ENCODE measurements around the gene ARHGEF4. TPM values are rescaled to one million over a fixed set of nuclear protein-coding genes. Genes with fewer than 3 reads are reported as not detected.
"Not testable (repeated sequence)": the region's sequence is repeated elsewhere in the genome, so short reads cannot be mapped to it uniquely, and the experiment has no call there.

ARHGEF4 gene
- total RNA-seq, 2 experiments from 2014 or later: 0.40 to 0.47 TPM

DNA sequence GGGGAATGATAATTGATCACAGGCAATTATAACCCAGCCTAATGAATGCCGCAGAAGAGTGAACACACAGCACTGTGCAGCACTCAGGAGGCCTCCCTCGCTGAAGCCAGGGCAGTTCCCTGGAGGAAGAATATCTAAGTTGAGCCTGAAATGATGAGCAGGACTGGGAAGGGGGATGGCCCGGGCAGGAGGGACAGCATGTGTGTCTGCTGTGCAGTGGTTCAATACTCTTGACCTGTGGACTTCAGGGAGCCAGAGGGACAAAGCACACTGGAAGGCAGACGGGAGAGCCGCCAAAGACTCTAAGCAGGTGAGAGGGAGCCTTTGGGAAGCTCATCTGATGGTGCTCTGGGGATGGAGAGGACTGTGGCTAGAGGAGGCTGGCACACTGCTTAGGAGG lies 62.6 kb downstream of the ARHGEF4 start:
- ChIA-PET CTCF (interaction anchor here (1.0 kb wide), 1 partner anchor 28 kb away, joined by 3 read pairs; no protein-coding TSS in a partner anchor), POLR2A (no interaction called here)
- DNase-seq: no peak
- Mint-ChIP-seq H3K27me3 (peaks cover 14% of the 10 kb centered on the region), H3K4me1 (no peaks in the 10 kb centered on the region), H3K27ac (no peak overlapping the region), H3K9me3 (no peaks in the 10 kb centered on the region), H3K36me3 (ENCODE audit: low read depth) (no peaks in the 10 kb centered on the region), H3K4me3 (no peak overlapping the region)

GRCh38 chr2:130901061-130901460 lies 64.3 kb downstream of the ARHGEF4 start:
- H3K27ac Mint-ChIP-seq: no peak overlapping the region
- CTCF ChIA-PET: no interaction called here
- POLR2A ChIA-PET: no interaction called here
- no peaks in the 10 kb centered on the region for H3K4me1 Mint-ChIP-seq
- no peak for DNase-seq
- no peaks in the 10 kb centered on the region for H3K36me3 Mint-ChIP-seq (ENCODE audit: low read depth)
- H3K9me3 Mint-ChIP-seq: no peaks in the 10 kb centered on the region
- peaks cover 7% of the 10 kb centered on the region for H3K27me3 Mint-ChIP-seq
- H3K4me3 Mint-ChIP-seq: no peak overlapping the region

GRCh38 chr2:130901626-130902025 lies 64.9 kb downstream of the ARHGEF4 start:
- CTCF ChIA-PET; POLR2A ChIA-PET; H3K4me3 Mint-ChIP-seq; H3K9me3 Mint-ChIP-seq; H3K4me1 Mint-ChIP-seq; DNase-seq; H3K36me3 Mint-ChIP-seq (ENCODE audit: low read depth); H3K27ac Mint-ChIP-seq: not testable (repeated sequence)
- peaks cover 11% of the 10 kb centered on the region for H3K27me3 Mint-ChIP-seq

DNA sequence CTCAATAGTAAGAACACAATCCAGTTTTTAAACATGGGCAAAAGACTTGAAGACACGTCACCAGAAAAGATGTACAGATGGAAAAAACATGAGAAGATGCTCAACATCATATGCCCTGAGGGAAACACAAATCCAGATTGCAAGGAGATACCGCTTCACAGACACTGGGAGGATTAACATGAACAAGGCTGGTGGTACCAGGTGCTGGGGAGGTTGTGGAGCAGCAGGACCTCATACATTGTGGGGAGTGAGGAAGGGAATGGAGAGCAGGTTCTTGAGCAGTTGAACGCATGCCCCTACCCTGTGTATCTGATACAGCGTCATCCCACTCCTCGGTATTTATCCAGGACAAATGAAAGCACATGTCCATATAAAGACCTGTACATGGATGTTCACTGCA lies 72.1 kb downstream of the ARHGEF4 start:
- CTCF ChIA-PET: no interaction called here
- POLR2A ChIA-PET: no interaction called here

DNA sequence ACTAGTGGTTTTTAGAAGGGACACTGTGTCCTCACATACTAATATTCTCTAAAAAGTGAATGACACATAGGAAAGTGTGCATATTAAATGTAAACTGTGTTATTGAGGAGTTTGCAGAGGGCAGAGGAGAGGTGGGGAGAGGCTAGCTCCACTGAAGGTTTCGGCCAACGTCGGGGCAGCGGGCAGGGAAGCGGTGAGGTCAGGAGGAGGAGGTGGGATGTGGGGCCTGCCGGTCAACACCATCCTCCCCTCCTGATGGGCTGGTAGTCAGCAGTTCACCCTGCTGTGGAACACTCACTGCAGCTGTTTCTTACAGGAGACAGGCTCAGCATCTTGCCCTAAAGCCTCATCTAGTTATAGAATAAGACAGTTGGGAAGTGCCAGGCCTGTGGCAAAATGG lies 74.2 kb downstream of the ARHGEF4 start:
- DNase-seq: no peak
- ChIA-PET POLR2A (no interaction called here), CTCF (no interaction called here)
- Mint-ChIP-seq H3K27me3 (peaks cover 18% of the 10 kb centered on the region), H3K4me3 (no peak overlapping the region), H3K9me3 (peaks cover 5% of the 10 kb centered on the region), H3K36me3 (ENCODE audit: low read depth) (no peaks in the 10 kb centered on the region), H3K27ac (no peak overlapping the region), H3K4me1 (no peaks in the 10 kb centered on the region)

More for the DNA sequence above, 72.1 kb downstream of the ARHGEF4 start:
- peaks cover 5% of the 10 kb centered on the region for H3K9me3 Mint-ChIP-seq
- no peak for DNase-seq
- peaks cover 17% of the 10 kb centered on the region for H3K27me3 Mint-ChIP-seq
- no peak overlapping the region for H3K27ac Mint-ChIP-seq
- H3K4me3 Mint-ChIP-seq: no peak overlapping the region
- no peaks in the 10 kb centered on the region for H3K36me3 Mint-ChIP-seq (ENCODE audit: low read depth)
- no peaks in the 10 kb centered on the region for H3K4me1 Mint-ChIP-seq

- ChIA-PET POLR2A (no interaction called here), CTCF (interaction anchor here (1.3 kb wide), 1 partner anchor 17 kb away, joined by 3 read pairs; no protein-coding TSS in a partner anchor)
- Mint-ChIP-seq H3K4me3 (no peak overlapping the region), H3K4me1 (no peaks in the 10 kb centered on the region), H3K9me3 (peaks cover 5% of the 10 kb centered on the region), H3K27ac (no peak overlapping the region), H3K36me3 (ENCODE audit: low read depth) (no peaks in the 10 kb centered on the region), H3K27me3 (peaks cover 16% of the 10 kb centered on the region)
- DNase-seq: no peak
These were observed 74.8 kb downstream of the ARHGEF4 start for GRCh38 chr2:130911482-130911881.

DNA sequence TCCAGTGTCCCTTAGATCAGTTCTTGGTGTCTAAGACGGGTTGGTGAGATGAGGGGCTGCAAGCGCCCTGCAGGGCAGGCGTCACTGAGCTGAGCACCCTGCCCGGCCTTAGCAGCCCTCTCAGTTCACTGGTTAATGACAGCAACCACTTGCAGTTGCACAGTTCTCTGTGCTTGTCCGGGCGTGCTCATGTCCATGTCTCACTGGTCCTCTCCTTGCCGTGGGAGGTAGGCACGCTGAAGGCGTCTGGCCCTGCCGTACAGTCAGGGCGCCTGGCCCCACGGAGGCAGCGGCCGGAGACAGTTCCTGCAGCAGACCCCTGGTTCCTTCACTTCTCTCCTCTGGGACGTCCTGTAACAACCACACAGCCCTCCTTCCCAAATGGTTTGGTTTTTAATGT lies 75.3 kb downstream of the ARHGEF4 start:
- Mint-ChIP-seq H3K27me3 (peaks cover 19% of the 10 kb centered on the region), H3K36me3 (ENCODE audit: low read depth) (no peaks in the 10 kb centered on the region), H3K9me3 (no peaks in the 10 kb centered on the region), H3K4me3 (no peak overlapping the region), H3K27ac (no peak overlapping the region), H3K4me1 (no peaks in the 10 kb centered on the region)
- ChIA-PET POLR2A (no interaction called here), CTCF (interaction anchor here (1.3 kb wide), 1 partner anchor 17 kb away, joined by 3 read pairs; no protein-coding TSS in a partner anchor)
- no peak for DNase-seq

- no peaks in the 10 kb centered on the region for H3K4me1 Mint-ChIP-seq
- ChIA-PET POLR2A (no interaction called here), CTCF (interaction anchor here (1.3 kb wide), 1 partner anchor 16 kb away, joined by 3 read pairs; no protein-coding TSS in a partner anchor)
- H3K9me3 Mint-ChIP-seq: no peaks in the 10 kb centered on the region
- H3K27ac Mint-ChIP-seq: no peak overlapping the region
- H3K27me3 Mint-ChIP-seq: peaks cover 19% of the 10 kb centered on the region
- DNase-seq: no peak
- H3K36me3 Mint-ChIP-seq (ENCODE audit: low read depth): no peaks in the 10 kb centered on the region
- H3K4me3 Mint-ChIP-seq: no peak overlapping the region
These were observed 75.8 kb downstream of the ARHGEF4 start for GRCh38 chr2:130912471-130912870.

DNA sequence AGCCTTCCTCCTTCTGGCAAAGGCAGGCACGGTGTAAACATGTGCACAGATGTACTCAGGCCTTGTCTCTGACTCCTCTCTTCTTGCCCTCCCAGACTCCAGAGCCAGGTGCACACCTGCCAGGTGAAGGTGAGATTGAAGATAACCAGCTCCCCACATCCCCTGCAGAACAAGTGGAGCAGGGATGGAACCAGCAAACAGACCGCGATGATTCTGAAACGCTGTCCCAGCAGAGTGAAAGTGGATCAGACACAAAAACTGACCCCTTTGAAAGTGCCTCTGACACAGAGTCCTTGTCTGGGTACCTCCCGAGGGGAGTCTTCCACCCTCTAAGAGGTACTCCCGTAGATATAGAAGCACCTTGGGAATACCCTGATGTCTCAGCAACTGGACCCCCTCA lies 77.2 kb downstream of the ARHGEF4 start:
- Mint-ChIP-seq H3K9me3 (no peaks in the 10 kb centered on the region), H3K4me3 (no peak overlapping the region), H3K4me1 (no peaks in the 10 kb centered on the region), H3K27me3 (peaks cover 19% of the 10 kb centered on the region), H3K36me3 (ENCODE audit: low read depth) (no peaks in the 10 kb centered on the region), H3K27ac (no peak overlapping the region)
- POLR2A ChIA-PET: no interaction called here
- DNase-seq: no peak
- CTCF ChIA-PET: no interaction called here

DNA sequence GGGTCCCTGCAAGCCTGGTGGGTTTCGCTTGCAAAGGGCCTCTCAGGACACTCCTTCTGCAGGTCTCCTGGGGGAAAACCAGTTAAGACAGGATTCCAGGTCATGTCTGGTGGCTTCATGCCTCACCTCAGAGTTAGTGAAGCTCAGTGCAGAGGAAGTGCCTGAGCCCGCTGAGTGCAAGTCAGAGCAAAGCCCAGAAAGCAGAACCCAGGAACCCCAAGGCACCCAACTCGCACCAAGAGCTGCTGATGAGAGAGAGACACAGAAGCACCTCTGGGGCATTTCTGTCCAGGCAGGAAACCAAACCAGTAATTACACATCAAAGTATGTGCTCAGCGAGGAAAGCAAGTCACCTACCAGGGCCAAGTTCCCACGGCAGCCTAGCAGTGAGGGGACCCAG lies 78.4 kb downstream of the ARHGEF4 start:
- POLR2A ChIA-PET: no interaction called here
- CTCF ChIA-PET: no interaction called here
- Mint-ChIP-seq H3K27ac (no peak overlapping the region), H3K27me3 (peaks cover 15% of the 10 kb centered on the region), H3K4me3 (no peak overlapping the region), H3K36me3 (ENCODE audit: low read depth) (no peaks in the 10 kb centered on the region), H3K9me3 (no peaks in the 10 kb centered on the region), H3K4me1 (no peaks in the 10 kb centered on the region)
- DNase-seq: no peak

- no peak for DNase-seq
- CTCF ChIA-PET: no interaction called here
- Mint-ChIP-seq H3K27ac (no peak overlapping the region), H3K4me1 (no peaks in the 10 kb centered on the region), H3K4me3 (no peak overlapping the region), H3K36me3 (ENCODE audit: low read depth) (no peaks in the 10 kb centered on the region), H3K27me3 (peaks cover 12% of the 10 kb centered on the region), H3K9me3 (no peaks in the 10 kb centered on the region)
- POLR2A ChIA-PET: no interaction called here
These were observed 79.1 kb downstream of the ARHGEF4 start for GRCh38 chr2:130915595-130916437.

DNA sequence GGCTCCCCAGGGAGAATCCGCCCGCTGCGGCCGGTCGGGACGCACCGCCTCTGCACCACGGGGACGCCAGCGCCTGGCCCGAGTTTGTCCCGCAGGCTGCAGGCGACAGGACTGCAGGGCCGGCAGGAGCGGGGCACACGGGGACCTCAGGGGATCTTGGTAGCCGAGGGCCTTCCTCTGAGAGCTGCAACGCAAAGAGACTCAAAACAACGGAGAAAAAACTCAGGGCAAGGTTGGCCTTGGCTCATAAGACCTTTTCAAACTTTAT lies 79.7 kb downstream of the ARHGEF4 start:
- no peak overlapping the region for H3K27ac Mint-ChIP-seq
- no peaks in the 10 kb centered on the region for H3K4me1 Mint-ChIP-seq
- POLR2A ChIA-PET: no interaction called here
- H3K9me3 Mint-ChIP-seq: no peaks in the 10 kb centered on the region
- no peaks in the 10 kb centered on the region for H3K36me3 Mint-ChIP-seq (ENCODE audit: low read depth)
- DNase-seq: no peak
- H3K4me3 Mint-ChIP-seq: no peak overlapping the region
- H3K27me3 Mint-ChIP-seq: peaks cover 11% of the 10 kb centered on the region
- CTCF ChIA-PET: no interaction called here

- Mint-ChIP-seq H3K4me1 (no peaks in the 10 kb centered on the region), H3K9me3 (no peaks in the 10 kb centered on the region), H3K27ac (no peak overlapping the region), H3K36me3 (ENCODE audit: low read depth) (no peaks in the 10 kb centered on the region), H3K4me3 (no peak overlapping the region), H3K27me3 (peaks cover 11% of the 10 kb centered on the region)
- ChIA-PET CTCF (interaction anchor here (0.7 kb wide), 1 partner anchor 77 kb away, joined by 4 read pairs; no protein-coding TSS in a partner anchor), POLR2A (no interaction called here)
- DNase-seq: no peak
These were observed 80.4 kb downstream of the ARHGEF4 start for GRCh38 chr2:130917006-130917688.
